ENCODE measurements around the gene B4GALT4.

GRCh38 chr3:119255214-119255613, 14.5 kb upstream of the B4GALT4 start:
- TF ChIP-seq CTCF (conservative IDR thresholded peaks at IDR 0.05 in 1 of 2, IDR thresholded peaks at IDR 0.05 in 1 of 2; ENCODE audit: extremely low read depth in 1 of 2, insufficient read depth in 1 of 2, low read depth in 1 of 2, low read length in 2 of 2) (no peak), EZH2 (IDR thresholded peaks at IDR 0.05; ENCODE audit: borderline replicate concordance, low read length) (no peak)
